Measurements from ENCODE around the gene MRPL42.
A peak's percentile ranks its signal among the peaks of the same experiment; 100 is the strongest.
"Not testable (repeated sequence)": the region's sequence is repeated elsewhere in the genome, so short reads cannot be mapped to it uniquely, and the experiment has no call there.

Gene MRPL42

GRCh38 chr12:93467351-93468007, at the start of gene MRPL42:
Gene MRPL42, plus strand, starts transcription at chr12:93467514. Its CDS starts 1,772 bp downstream, at chr12:93469286.
- peak; percentile 87 for DNase-seq

- no peak for DNase-seq
These were observed 49.3 kb upstream of the MRPL42 start for GRCh38 chr12:93417967-93418480.

DNA sequence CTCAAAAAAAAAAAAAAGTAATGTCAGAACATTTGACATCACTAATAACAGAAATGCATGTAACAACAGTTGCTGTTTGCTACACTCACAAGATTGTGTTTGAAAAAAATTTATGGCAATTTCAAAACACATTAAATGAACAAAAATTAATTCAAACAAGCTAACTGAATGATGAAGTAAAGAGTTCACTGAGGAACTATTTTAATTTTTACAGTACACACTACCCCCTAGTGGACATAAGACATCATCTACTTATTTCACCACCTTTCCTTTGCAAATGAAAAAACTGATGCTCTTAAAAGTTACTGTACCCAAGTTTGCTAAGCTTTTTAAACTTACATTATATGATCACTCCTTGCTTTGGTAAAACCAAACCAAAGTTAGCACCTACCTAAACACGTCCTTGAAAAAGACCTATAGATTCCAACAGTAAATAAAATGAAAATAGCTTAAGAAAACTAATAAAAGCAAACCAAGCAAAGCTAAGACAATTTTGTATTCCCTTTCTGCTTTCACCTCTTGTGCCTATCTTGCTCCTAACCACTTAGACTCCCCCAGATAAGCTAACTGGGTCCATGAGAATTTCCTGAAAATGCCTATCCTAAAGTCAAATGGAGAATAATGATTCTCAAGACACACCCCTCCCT, 47.8 kb upstream of the MRPL42 start:
- DNase-seq = peak; percentile 6

DNA sequence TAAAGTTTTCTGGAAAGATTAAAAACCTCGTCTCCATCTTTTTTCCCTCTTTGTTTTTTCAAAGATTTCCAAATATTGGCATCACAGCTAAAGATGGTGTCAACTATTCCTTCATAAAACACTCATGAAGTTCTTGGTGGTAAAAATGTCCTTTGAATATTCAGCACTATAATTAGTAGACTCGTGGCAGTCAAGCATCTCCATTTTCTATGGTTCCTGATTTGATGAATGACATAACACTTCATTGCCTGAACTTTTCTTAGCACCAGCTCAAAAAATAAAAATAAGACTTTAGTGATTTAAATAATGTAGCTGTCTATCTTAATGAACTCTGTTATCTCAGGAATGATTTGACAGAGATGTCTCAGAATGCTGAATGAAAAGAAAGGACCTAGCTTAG, 45.3 kb upstream of the MRPL42 start:
- no peak for DNase-seq

DNA sequence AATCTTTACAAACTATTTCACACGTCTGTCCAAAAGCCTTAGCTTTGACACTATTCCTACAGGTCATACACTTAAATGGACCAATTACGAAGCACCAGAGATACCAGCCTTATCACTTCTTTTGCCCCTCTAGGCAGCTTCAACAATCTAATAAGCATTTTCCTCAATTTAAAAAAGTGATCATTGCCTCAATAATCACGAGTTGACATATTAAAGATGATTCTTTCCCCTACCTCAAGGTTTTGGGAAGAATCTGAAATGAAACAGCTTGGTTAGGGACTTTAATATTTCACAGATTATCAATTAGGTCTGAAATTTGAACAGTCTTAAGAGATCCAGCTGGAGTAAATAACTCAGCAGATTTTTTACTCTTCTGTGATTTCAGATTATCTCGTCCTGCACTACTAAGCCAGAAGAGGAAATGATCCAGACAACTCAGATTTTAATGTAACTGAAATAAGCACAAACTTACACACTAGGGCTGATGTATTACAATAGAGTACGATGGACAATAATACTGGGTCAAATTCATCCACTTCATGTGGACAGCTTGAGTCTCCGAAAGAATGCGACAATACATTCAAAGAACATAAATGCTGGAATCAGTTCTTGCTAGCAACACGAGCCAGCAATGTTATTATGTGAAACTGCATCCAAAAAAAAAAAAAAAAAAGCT, 41.4 kb upstream of the MRPL42 start:
- DNase-seq = no peak

DNA sequence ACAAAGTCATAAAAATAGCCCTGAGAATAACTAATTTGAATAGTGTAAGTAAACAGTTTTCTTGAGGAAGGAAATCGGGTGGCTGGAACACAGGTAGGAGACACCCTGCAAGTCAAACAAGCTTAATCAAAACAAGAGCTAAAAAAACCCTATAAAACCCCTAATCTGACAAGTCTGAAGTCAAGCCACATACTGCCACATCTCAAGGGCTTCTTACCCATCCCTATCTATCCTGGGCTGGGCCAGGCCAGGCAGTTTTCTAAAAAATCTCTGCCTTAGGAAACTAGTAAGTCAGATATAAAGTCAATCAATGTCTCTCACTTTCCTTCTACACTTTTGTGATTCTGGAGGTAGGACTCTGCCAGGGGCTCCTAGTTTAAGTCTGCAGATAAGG, 40.9 kb upstream of the MRPL42 start:
- DNase-seq = no peak

GRCh38 chr12:93427779-93428564, 39.3 kb upstream of the MRPL42 start:
- DNase-seq = no peak

DNA sequence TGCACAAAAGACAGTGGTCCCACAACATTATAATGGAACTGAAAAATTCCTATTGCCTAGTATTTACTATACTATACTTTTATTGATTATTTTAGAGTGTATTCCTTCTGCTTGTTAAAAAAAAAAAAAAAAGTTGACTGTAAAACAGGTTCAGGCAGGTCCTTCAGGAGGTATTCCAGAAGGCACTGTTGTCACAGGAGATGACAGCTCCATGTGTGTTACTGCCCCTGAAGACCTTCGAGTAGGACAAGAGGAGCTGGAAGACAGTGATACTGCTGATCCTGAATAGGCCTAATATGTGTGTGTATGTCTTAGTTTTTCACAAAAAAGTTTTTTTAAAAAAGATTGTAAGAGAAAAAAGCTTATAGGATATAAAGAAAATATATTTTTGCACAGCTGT, 37.9 kb upstream of the MRPL42 start:
- DNase-seq = no peak

DNA sequence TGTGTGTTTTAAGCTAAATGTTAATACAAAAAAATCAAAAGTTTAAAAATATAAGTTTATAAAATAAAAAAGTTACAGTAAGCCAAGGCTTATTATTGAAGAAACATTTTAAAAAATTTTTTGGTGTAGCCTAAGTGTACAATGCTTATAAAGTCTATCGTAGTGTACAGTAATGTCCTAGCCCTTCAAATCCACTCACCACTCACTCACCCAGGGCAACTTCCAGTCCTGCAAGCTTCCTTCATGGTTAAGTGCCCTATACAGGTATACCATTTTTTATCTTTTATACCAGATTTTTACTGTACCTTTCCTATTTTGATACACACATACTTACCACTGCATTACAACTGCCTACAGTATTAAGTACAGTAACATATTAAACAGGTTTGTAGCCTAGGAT, 37.5 kb upstream of the MRPL42 start:
- no peak for DNase-seq

- no peak for DNase-seq
These were observed 37.0 kb upstream of the MRPL42 start for GRCh38 chr12:93430280-93430679.

DNA sequence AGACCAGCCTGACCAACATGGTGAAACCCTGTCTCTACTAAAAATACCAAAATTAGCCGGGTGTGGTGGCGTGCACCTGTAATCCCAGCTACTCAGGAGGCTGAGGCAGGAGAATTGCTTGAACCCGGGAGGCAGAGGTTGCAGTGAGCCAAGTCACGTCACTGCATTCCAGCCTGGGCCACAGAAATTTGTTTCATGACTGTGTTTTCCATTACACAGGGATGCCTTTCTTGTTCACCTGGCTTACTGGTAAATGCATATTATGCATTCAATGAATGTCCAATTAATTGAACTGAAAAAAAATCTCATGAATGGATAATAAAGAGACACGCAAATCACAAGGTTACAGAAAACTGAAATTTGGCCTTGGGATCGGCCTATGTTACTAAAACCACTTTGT, 35.3 kb upstream of the MRPL42 start:
- not testable (repeated sequence) for DNase-seq

GRCh38 chr12:93434256-93434865, 33.0 kb upstream of the MRPL42 start:
- no peak for DNase-seq

DNA sequence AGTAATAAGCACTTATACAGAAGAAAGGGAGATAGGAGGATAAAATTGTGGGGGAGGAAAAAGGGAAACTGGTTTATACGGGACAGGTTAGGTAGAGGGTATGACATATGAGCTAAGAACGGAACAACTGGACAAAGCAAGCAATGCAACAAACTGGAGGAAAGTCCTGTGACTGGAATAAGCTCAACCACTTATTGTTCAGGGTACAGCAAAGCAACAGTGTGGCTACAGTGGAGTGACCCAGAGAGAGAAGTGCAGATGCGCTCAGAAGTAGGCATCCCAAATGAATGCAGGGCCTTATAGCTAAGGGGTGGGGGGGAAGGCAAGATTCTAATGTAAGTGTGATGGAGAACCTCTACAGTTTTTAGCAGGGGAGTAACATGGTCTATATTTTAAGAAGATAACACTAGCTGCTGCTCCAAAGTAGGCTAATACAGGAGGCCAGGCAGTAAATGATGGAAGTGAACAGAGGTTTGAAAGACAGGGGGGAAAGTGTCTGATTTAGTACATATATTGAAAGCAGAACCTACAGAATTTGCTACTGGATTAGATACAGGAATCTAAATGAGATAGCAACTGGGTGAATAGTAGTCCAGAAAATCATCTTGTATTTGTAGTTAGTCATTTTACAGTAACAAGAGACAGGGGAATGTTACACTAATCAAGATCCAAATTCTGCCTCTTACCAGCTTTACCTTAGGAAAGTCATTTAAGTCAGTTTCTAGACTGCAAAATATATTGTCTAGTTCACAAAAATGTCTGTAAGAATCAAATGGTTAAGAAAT, 28.9 kb upstream of the MRPL42 start:
- DNase-seq = no peak

DNA sequence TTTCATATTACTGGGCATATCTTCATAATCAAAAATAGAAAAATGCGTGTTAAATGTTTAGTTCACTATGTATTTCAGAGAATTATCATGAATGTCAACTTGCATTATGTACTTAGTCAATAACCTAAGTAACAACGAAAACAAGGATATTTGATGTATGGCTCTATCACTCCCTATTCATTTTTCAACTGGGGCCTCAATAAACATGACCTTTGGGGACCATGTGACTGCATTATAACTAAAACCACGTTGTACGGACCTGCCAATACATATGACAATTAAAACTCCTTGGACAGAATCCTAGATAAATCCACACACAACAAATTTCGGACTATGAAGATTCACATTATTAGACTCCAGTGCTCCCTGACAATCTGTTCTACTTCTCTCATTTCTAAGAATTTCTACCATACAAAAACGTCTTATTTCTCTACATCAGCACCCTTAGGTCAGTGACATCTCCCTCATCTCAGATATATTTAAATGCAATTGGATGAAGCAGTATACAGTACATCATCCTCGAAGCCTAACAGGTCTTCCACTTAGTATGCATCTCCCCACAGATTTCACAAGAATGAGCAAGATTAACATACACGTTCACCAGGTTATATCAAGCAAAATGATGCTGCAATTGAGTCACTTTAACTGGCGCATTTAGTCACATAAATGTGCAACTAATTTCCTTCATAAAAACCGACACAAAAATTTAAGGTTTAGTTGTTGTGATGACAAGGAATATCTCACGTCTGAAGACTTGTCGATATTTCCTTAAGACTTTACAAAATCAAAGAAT, 27.1 kb upstream of the MRPL42 start:
- no peak for DNase-seq

DNA sequence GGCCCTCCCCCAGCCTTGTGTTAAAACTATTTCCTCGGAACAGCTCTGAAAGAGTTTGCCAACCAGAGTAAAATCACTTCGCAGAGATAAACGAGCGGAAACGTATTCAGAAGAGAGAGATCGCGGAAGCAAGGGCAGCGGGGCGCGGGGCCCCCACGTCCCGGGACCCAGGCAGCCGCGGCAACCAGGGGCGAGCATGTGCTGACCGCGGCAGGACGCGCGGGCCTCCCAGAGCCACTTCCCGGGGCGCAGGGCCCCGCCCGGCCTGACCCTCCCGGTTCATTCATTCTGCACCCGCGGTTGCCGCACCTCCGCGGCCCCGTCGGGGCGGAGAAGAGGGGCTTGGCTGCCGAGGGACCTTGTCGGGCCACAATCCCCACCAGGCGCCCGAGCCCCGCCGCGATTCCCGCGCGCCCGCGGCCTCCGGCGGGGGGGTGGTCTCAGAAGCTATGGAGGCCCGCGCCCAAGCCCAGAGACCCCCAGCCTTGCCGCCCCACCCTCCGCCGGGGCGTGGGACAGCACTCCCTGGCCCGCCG, 26.2 kb upstream of the MRPL42 start:
- no peak for DNase-seq

- peak; percentile 92 for DNase-seq
These were observed 25.5 kb upstream of the MRPL42 start, which contains the start of gene UBE2N for GRCh38 chr12:93441617-93442410. Gene UBE2N, minus strand, starts transcription at chr12:93441947. Its CDS starts 63 bp downstream, at chr12:93441884.

- DNase-seq = no peak
These were observed 24.6 kb upstream of the MRPL42 start for GRCh38 chr12:93442411-93443340.

DNA sequence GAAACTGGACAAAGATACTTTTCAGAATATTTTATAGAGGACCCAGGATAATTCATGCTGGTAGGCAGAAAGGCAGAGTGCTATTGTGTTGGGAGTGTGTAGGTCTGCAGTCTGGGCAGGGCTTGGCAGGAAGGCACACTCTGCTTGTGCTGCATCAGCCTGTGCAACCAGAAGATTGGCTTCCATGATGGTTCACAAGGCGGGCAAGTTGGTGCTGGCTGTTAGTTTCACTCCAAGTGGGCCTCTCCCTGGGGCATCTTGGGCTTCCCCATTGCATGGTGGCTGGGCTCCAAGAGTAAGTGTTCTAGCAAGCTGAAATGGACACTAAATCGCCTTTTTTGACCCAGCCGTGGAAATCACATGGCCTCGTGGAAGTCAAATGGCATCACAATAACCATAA, 23.7 kb upstream of the MRPL42 start:
- no peak for DNase-seq

All from NCI-H526 treated with DMSO at 0.1 percent for 48 hours (cell line).